GM15510 (cell line): ENCODE measurements around the gene NHLRC1.

ENCODE experiments used
- POLR2A ChIP-seq: IDR thresholded peaks from 3 replicates; pipeline ENCODE4 v1.6.1; 2011; ENCODE audit warnings: borderline replicate concordance; ENCODE audit not compliant: insufficient read length; ENCODE audit errors: extremely low read depth

NHLRC1 gene

DNA sequence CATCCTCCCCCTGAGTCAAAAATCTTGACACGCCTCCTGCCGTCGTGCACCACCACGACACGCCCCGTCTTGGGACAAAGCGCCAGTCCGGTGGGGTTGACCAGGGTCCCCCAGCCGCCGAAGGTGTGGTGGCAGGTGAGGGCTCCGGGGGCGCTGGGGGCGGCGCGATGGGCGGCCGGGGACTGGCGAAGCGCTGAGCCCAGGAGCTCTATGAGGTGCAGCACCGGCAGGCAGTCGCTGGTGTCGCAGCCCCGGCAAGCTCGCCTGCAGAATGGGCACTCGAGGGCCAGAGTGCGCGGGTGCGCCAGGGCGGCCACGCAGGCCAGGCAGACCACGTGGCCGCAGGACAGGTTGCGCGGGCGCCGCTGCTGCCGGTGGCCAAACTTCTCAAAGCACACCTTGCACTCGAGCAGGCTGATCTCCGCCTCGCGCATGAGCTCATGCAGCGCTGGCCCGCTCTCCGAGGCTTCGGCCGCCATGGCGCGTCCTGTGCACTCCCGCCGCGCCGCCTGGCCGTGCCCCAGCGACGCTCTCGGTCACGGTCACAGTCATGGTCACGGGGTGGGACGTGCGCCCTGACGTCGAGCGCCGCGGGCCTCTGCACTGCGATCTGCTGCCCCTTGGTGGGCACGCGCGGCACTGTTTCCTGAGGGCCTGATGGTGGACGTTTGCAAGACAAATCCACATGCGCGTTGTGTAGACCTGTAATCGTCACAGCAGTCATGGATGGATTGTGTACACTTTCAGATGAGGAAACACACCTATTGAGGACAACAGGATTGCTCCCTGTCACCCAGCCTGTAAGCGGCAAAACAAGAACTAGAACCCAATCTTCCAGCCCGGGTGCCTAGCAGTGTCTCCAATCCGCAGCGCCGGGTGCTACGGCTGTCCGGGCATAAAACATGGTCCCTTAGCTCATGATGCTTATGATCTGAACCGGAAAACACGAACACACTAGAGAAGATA lies at the start of gene NHLRC1:
Gene NHLRC1 (minus strand): TSS at position 550 of the 966 bp plus-strand sequence. CDS start 71 bp downstream, at position 479.
- peak; percentile 23 for TF ChIP-seq POLR2A

DNA sequence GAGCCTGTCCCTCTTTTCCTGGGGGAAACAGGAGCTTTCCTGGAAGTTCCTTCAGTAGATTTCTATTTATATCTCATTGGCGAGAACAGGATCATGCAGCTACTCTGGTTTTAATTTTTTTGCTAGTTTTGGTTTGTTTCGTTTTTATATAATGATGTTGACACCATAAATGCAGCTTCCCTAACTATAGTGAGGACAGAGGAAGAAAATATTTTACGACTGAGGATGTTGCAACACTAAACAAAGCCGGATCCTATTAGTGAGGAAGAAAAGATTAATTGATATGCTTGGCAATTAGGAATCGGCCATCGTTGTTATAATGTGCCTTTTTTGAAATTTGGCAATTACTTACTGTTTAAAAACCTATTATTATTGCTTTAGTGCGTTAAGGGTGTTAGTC lies 49.4 kb upstream of the NHLRC1 start:
- no peak for TF ChIP-seq POLR2A

DNA sequence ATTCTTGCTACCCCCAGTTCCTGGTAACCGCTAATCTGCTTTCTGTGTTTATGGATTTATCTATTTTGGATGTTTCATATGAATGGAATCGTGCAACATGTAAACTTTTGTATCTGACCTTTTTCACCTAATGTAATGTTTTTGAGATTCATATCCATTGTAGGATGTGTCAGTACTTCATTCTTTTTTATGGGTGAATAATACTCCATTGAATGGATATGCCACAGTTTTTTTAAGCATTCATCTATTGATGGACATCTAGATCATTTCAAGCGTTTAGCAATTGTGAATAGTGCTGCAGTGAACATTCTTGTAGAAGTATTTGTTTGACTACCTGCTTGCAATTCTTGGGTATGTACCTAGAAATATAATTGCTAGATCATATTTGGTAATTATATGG lies 45.8 kb upstream of the NHLRC1 start:
- TF ChIP-seq POLR2A, result no peak

DNA sequence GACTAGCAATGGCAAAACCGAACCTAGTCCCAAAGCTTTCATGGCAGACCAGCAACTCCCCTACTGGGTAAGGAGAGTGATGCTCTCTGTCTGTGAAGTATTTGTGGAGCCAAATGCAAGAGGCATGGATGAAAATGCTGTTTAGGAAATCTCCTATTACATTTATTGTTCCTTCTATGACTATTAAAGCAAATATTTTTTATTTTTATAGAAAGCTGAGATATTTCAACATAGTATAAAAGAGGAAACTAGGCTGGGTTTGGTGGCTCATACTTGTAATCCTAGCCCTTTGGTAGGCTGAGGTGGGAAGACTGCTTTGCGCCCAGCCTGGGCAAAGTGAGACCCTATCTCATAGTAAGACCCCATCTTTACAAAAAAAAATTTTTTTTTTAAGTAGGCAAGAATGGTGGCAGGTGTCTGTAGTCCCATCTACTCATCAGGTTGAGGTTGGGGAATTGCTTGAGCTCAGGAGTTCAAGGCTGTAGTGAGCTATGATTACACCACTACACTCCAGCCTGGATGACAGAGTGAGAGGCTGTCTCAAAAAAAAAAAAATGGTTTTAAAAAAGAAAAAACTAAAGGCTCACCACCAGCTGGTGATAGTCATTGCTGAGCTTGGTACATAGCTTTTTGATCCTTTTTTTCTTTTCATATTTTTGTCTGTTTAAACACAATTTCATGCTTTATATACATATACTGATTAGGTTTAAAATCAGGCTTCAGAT lies 44.0 kb upstream of the NHLRC1 start:
- TF ChIP-seq POLR2A, result no peak

DNA sequence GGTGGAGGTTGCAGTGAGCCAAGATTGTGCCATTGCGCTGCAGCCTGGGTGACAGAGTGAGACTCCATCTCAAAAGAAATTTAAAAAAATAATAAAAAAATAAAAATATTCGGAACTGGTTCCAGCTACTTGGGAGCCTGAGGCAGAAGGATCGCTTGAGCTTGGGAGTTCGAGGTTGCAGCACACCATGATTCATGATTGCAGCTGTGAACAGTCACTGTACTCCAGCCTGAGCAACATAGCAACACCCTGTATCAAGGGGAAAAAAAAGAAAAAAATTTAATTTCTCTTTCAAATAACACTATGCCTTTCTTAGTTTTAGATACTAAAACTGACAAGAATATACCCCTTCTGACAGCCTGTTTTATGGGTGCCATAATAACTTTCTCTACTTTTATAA lies 43.3 kb upstream of the NHLRC1 start:
- TF ChIP-seq POLR2A, result no peak

DNA sequence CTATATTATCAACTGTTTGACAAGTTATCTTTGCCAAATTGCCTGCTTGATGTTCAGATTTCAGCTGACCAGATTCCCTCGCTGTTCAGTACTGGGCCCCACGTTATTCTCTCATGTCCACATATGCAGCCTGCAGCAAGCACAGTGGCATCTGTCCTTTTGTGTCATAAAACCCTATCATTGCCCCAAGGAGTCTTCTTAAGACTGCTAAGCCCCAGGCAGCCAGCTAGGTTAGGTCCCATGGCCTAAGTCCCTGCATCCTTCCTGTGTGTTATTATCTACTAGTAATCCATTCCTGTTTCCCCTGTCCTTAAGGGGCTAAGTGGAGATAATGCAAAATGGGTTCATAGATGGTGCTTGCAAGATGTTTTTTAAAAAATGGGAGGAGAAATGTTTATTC lies 39.9 kb upstream of the NHLRC1 start:
- no peak for TF ChIP-seq POLR2A

DNA sequence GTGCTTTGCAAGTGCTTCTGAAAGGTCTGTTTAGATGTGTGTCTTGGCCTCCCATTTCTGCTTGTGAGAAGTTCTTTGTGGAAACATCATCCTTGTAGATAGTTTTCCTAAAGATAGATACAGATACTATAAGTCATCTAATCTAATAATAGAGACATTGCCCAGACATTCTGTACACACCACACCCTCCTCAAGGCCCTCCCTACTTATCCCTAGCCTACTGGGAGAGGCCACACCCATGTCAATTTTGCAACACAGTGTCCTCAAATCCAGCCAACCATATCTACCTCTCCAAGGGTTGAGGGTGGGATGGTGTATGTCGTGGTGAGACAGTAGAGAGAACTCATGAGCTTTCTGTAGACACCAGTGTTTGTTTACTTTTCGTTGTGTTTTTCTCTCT lies 39.0 kb upstream of the NHLRC1 start:
- no peak for TF ChIP-seq POLR2A

DNA sequence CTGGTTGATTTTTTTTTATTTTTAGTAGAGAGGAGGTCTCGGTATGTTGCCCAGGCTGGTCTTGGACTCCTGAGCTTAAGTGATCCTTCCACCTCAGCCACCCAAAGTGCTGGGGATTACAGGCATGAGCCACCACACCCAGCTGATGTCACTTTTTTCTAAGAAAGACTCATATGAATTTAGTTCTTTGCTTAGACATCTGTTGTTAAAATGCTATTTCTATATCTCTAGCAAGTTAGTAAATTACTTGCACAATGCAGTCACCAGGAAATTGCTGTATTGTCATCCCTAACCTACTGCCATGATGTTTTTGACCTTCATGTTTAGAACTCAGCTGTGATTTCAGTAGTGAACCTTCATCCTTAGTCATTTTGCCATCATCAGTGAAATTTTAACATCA lies 38.4 kb upstream of the NHLRC1 start:
- no peak for TF ChIP-seq POLR2A

DNA sequence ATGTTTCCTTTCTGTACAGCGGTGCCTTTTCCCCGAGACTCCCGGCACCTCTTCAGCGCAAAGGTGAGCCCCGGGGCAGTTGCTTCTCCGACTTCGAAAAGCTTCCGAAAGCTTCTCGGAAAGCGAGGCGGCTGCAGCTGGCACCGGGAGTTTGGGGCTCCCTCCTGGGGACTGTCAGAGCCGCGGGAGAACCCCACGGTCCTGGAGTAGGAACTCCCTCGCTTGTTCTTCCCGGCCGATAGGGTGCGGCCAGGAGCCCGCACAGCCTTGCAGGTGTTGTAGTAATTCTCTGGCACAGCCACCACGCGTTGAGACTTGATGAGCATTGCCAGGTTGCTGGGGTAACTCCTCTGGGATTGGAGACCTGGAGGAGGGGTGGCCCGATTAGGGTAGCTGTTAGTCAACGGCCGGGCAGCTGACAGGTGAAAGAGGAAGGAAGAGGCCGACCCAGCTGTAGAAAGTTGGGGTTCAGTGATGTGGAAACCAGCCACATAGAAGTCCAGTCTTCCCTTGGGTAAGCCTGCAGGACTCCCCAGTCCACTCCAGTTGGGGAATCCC lies 33.5 kb upstream of the NHLRC1 start:
- no peak for TF ChIP-seq POLR2A

DNA sequence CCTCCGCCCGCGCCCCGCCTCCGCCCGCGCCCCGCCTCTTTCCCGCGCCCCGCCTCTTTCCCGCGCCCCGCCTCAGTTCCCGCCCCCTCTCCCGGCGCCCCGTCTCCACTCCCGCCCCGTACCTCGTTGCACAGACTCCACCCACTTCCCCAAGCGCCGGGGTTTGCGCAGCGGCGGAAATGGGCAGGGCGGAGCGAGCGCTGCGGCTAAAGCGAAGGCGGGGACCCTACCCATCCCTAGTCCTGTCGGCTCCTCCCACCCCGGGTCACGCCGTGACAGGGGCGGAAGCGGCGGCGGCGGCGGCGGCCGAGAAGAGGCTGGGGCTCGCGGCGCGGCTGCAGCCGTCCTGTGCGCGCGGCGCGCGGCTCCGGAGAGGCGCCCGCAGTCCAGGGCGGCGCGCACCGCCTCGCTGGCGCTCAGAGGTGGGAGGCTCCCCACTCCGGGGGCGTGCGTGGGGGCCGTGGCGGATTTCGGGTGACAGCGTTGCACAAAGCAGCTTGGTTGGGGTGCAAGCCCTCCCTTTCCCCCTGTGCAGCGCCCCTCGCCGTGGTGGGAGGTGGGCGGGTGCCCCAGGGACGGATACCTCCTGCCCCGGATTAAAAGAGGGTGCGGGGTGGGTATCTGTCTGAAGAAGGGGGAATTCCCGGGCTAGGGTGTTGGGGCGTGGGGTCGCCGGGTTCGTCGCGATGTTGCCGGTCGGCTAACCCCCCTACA lies 32.8 kb upstream of the NHLRC1 start, which contains the start of gene KDM1B:
Gene KDM1B (plus strand): TSS at position 273 of the 714 bp plus-strand sequence. CDS start 4,474 bp downstream, outside the sequence.
- peak; percentile 70 for TF ChIP-seq POLR2A

DNA sequence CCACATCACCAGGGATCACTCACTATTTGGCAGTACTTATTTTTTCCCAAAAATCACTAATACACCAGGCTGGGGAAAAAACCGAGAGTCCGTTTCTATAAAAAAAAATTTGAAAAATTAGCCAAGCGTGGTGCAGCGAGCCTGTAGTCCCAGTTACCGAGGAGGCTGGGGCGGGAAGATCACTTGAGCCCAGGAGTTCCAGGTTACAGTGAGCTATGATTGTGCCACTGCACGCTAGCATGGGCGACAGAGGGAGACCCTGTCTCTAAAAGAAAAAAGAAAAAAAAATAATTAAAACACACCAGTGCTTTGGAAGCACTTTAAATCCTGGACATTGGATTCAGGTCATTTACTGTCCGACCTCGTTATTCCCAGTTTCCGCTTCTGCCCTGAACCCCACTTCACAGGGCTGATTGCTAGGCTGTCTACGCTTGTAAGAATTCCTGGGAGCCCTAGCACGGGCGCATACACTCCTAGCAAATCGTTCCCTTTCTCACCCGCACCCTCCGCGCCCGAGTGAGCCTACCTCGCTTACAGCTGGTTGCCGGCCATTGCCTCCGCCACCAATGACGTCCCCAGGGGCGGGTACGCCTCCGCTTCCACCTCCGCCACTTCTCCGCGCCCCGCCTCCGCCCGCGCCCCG lies 32.2 kb upstream of the NHLRC1 start, which contains the start of gene TPMT:
Gene TPMT (minus strand): TSS at position 571 of the 643 bp plus-strand sequence. CDS start 5,950 bp downstream, outside the sequence.
- TF ChIP-seq POLR2A, result peak; percentile 42

DNA sequence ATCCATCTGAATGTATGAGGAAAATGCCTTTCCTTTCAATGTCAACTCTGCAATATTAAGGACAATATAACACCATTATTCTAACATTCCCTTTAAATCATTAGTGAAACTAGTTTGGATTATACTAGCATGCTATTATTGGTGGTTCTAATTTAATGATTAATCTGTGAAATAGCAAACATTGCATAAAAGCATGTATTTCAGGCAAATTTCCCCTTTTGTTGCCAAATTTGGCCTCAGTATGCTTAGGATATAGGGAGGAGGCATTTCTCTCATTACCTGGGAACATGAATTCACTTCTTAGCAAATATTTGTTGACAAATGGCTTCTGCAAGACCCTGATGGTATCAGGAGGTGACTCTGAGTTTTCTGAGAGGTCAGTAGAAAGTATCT lies 30.8 kb upstream of the NHLRC1 start:
- no peak for TF ChIP-seq POLR2A

DNA sequence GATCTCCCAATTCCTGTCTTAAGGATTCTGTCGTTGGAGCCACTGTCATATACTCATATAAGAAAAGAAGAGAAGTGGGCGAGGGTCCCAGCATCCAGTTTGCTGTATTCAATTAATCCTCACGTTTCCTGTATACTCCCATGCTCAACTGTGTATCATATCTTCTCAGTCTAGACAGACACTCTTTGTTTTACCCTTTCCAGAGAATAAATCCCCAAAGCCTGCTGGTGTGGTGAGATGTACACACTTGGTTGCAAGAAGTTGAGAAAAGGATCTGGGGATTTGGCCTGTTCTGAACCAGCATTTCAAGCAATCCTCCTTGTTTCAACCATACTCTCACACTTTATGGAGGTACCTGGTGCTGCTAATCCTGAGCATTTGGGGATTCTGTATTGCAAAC lies 29.3 kb upstream of the NHLRC1 start:
- no peak for TF ChIP-seq POLR2A

DNA sequence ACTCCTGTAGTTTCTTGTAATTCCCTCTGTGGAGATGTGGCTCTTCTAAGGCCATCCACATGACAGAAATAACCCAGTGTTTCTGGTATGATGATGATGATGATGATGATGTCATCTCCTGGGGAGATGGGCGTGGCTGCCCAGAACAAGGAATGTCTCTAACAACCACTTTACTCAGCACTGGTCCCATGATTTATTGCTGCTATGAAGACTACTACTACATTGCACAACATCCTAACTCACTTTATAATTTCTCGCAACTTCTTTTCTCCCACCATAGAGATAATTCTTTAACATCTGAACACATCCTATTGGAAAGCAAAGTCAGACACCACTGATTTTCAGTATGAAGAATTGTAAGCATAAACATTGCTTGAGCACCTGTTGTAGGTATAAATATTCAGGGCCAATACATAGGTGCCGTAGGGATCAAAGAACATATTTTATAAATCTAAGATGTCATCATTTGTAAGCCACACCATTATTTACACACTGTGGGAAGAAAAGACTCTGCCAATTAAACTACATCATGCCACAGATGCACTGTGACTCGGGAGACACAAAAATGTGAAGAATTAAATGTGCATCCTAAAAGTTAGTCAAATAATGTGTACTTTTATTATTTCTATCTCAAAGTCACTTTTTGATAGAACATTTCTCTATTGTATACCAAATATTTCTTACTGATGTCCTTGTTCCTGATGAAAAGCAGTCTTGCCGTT lies 26.0 kb upstream of the NHLRC1 start:
- TF ChIP-seq POLR2A, result no peak

DNA sequence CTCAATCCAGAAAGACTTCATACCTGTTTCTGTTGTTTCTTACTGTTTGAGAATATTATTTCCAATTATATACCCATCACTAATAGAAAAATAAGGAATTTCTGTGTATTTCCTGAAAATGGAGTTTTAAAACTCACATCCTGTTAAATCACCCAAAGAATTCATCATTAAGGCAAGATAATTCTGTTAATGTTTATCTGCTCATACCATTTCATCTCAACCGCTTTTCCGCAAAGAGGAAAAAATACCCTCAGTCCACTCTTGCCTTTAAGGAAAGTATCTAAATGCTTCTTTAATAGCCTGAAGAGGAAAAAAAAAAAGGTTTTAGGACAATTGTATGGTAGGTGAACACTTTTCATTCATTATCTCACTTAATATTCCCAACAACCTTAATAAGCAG lies 25.1 kb upstream of the NHLRC1 start:
- TF ChIP-seq POLR2A, result no peak
